Limb (tissue), 2 donors: Measurements from ENCODE around the gene BPIFB3.
"Not testable (repeated sequence)": the region's sequence is repeated elsewhere in the genome, so short reads cannot be mapped to it uniquely, and the experiment has no call there.

Source experiments
- DNase-seq, 2 donors: peaks; one replicate each; pipeline ENCODE4 v3.0.0-alpha.2; 2016; ENCODE audit errors: extremely low spot score in 2 of 2

BPIFB3 gene

GRCh38 chr20:33083544-33084340 lies 30.0 kb downstream of the BPIFB3 start:
- no peak for DNase-seq

DNA sequence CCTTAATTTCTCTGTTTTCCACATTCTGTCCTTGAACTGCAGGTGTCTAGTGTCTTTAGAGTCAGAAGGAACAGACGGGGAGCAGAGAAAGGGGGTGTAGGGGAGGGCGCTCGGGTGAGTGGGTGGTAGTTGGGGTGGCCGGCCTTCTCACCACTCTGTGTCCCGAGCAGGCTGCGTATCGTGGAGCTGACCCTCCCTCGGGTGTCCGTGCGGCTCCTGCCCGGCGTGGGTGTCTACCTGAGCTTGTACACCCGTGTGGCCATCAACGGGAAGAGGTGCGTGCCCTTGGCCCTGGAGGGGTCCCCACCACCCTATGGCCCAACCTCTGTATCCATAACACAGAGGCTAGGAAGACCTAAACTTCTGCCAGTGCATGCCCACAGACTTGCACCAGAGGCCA lies 31.0 kb downstream of the BPIFB3 start:
- no peak for DNase-seq

- DNase-seq, result no peak
Measured at GRCh38 chr20:33086052-33086722, 32.5 kb downstream of the BPIFB3 start.

- no peak for DNase-seq
Measured at GRCh38 chr20:33091147-33091546, 37.4 kb downstream of the BPIFB3 start.

GRCh38 chr20:33091693-33092092 lies 38.0 kb downstream of the BPIFB3 start:
- no peak for DNase-seq

DNA sequence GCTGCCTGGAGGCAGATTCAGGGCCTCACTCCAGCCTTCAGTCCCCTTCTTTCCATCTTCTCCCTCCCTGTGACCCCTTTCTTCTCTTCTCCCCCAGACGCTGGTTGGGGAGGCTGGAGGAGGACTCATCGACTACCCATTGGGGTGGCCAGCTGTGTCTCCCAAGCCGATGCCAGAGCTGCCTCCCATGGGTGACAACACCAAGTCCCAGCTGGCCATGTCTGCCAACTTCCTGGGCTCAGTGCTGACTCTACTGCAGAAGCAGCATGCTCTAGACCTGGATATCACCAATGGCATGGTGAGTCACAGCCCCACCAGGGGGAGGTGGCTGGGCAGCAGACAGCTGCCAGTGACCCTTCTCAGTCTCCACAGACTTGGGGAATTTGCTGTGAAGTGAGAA lies 38.7 kb downstream of the BPIFB3 start:
- DNase-seq, result no peak

DNA sequence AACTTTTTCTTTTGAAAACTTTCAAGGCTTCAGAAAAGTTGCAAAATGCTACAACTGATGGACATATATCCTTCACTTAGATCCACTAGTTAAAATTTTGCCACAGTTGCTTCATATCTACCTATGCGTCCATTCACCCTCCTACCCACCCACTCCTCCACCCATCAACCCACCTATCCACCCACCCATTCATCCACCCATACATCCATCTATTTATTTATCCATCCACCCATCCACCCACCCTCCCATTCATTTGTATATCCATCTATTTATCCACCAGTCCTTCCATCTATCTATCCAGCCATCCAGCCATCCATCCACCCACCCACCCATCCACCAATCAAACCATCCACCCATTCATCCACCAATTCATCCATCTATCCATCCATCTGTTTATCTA lies 39.4 kb downstream of the BPIFB3 start:
- DNase-seq, result no peak

GRCh38 chr20:33093582-33093981 lies 39.9 kb downstream of the BPIFB3 start:
- DNase-seq, result no peak

DNA sequence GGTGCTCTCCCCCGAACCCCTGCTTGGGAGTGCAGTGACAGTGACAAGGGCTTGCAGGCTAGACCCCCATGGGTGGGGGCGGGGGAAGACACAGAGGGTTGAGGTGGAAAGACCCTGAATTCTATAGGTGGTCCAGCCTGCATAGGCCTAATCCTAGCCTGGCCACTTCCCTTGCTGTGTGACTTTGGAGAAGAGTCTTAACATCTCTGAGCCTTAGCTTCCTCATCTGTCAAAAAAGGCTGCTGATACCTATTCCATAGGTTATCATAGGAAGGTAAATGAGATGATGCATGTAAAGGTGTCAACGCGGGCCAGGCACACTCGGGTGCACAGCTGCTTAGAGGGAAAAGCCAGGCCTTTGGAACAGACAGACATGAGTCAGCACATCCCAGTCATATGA lies 41.5 kb downstream of the BPIFB3 start:
- DNase-seq, result no peak

- DNase-seq, result peak; percentile 39 to 50
Measured at GRCh38 chr20:33095902-33096584, 42.3 kb downstream of the BPIFB3 start.

- DNase-seq, result no peak
Measured at GRCh38 chr20:33097001-33097400, 43.3 kb downstream of the BPIFB3 start.

GRCh38 chr20:33099843-33100538 lies 46.3 kb downstream of the BPIFB3 start:
- no peak for DNase-seq

- DNase-seq, result no peak
Measured at GRCh38 chr20:33103556-33103955, 49.9 kb downstream of the BPIFB3 start.

GRCh38 chr20:33104336-33104735 lies 50.6 kb downstream of the BPIFB3 start:
- DNase-seq, result no peak

DNA sequence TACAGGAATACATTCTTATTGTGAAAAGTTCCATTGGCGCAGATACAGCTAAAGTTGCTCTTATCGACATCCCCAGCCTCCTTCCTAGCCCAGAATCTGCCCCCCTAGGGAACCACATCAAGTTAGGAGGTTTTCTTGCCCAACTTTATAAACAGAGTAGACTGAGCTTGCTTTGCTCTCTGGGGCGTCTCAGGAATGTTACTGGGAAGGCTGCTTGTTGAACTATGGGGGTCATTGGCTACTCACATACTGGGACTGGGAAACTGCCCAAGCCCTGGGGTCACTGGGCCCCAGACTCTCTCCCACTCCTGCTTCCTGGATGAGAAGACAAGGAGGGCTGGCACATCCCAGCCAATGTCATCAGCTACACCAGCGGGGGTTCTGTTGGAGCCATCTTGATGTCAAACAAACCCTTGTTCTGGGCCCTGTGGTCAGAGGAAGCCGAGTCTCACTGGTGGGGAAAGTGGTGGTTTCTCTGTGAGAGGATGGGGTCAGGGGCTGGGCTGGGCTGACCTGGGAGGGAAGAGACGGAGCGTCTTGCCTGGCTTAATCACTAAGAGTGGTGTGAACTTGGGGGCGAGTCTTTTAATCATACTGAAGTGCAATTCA lies 51.7 kb downstream of the BPIFB3 start:
- no peak for DNase-seq

DNA sequence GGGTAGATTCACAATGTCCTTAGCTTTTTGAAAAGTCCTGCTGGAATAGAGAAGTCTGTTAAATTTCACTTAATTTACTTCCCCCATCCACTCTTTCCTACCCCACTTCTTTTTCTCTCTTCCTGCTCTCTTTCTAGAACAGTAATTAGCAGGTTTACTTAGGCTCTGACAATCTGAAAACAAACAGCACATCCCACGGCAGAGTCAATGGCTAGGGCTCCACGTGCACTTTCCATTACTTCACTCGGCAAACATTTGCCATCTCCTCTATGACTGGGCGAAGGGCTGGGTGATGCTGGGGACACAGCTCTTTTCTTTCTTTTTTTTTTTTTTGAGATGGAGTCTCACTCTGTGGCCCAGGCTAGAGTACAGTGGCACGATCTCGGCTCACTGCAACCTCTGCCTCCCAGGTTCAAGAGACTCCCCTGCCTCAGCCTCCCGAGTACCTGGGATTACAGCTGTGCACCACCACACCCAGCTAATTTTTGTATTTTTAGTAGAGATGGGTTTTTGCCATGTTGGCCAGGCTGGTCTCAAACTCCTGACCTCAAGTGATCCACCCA lies 52.4 kb downstream of the BPIFB3 start:
- DNase-seq, result not testable (repeated sequence)

DNA sequence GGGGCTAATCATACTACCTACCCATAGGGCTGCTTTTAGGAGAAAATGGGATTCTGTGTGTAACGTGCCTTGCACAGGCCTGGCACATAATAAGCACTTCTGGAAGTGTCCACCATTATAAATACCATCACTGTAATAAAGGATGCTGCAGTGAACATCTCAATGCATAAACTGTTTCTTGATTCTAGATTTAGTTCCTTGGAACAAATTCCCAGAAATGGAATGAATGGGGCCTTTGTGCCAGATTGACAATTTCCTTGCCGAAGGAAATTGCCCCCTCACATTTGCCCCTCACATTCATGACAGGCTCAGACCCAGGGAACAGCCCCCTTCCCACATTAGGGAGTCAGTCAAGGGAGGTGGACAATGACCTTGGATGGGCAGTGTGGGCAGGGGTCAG lies 55.0 kb downstream of the BPIFB3 start:
- DNase-seq, result no peak

DNA sequence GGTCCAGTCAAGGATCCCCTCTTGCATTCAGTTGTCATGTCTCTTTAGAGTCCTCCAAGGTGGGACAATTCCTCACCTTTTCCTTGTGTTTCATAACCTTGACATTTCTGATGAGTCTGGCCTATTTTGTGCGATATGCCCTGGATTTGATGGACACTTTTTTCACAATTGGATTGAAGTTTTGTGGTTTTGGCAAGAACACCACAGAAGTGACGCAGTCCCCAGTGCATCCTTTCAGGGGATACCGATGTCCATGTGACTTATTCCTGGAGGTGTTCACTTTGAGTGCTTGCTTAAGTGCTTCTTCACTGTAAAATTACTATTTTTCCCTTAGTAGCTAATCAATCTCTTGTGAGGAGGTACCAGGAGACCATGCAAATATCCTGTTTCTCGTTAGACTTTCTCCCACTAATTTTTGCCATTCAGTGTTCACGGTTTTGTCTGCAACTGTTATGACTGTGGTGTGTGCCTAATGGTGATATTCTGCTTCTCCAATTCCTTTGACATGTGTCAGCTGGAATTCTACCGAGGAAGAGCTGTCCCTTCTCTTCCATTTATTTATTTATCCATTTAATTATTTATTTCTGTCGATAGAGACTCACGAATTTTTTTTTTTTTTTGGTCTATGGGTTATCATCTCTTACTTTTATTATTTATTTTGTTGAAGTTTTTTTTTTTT lies 56.6 kb downstream of the BPIFB3 start:
- DNase-seq, result no peak

GRCh38 chr20:33111306-33111705 lies 57.6 kb downstream of the BPIFB3 start:
- DNase-seq, result no peak

DNA sequence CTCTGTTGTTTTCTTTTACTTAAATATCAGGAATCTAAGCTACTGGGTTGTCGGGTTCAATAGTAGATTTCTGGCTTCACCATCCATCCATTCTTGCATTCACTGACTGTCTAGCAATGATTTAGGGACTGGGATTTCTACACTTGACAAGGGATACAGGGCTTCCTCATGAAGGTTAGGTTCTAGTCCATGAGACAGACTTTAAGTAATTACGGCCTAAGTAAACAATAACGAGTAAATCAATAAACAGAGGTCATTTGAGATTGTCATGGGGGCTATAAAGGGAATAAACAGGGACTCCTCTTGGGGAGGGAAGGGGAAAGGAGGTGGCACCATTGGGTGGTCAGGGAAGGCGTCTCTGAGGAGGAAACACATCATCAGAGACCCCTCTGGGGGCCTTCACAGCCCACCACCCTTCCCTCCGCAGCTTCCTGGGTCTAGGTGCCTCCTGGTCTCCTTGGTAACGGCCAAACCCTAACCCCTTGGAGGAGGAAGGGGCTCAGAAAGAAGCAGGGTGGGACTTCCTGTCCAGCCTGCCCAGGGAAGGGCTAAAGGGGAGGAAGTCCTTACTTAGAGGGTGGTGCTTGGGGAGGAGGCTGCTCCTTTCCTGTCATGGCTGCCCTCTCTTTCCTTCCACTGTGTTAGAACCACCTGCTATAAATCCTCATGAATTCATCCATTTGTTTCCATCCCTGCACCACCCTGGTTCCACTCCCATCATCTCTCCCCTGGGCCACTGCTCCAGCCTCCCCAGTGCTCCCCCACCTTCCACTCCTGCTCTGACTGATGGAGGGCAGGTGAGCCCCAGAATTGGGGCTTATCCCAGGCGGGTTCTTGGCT lies 59.1 kb downstream of the BPIFB3 start:
- no peak for DNase-seq
